Astrocyte (in vitro differentiated cells and primary cell): Measurements from ENCODE around the gene CRHR1. TPM values are rescaled to one million over a fixed set of nuclear protein-coding genes. Genes with fewer than 3 reads are reported as not detected.

Experiments used
- DNase-seq: peaks from one replicate; pipeline ENCODE4 v3.0.0-alpha.2; 2010; ENCODE audit warnings: low read depth
- FAIRE-seq: peaks from 2 replicates; lab custom pipeline; 2011; peaks lifted over from hg19 to GRCh38; lab: Jason Lieb, UNC
- H2AFZ ChIP-seq: 2 replicates; pipeline ENCODE4 v1.6.0; 2012; ENCODE audit warnings: low read depth, low read length, inconsistent platforms
- H3K27ac ChIP-seq: 2 replicates; pipeline ENCODE4 v1.5.1; 2011; ENCODE audit warnings: low read depth, low read length, inconsistent platforms
- H3K27me3 ChIP-seq: 2 replicates; pipeline ENCODE4 v1.6.0; 2011; ENCODE audit warnings: low read length, inconsistent platforms; ENCODE audit not compliant: insufficient read depth
- H3K36me3 ChIP-seq: 2 replicates; pipeline ENCODE4 v1.5.1; 2011; ENCODE audit warnings: low read length, inconsistent platforms; ENCODE audit not compliant: insufficient read depth
- H3K4me1 ChIP-seq: 2 replicates; pipeline ENCODE4 v1.5.1; 2011; ENCODE audit warnings: low read length, inconsistent platforms; ENCODE audit not compliant: insufficient read depth
- H3K4me2 ChIP-seq: 2 replicates; pipeline ENCODE4 v1.6.0; 2012; ENCODE audit warnings: low read length, inconsistent platforms
- H3K4me3 ChIP-seq: 2 replicates; pipeline ENCODE4 v1.5.1; 2011; ENCODE audit warnings: low read depth, mild to moderate bottlenecking, low read length, inconsistent platforms; ENCODE audit not compliant: insufficient read depth
- H3K79me2 ChIP-seq: 2 replicates; pipeline ENCODE4 v1.6.0; 2012; ENCODE audit warnings: mild to moderate bottlenecking, low read length, inconsistent platforms; ENCODE audit not compliant: insufficient read depth
- H3K9ac ChIP-seq: 2 replicates; pipeline ENCODE4 v1.6.0; 2012; ENCODE audit warnings: mild to moderate bottlenecking, low read length, inconsistent platforms
- H3K9me3 ChIP-seq: 2 replicates; pipeline ENCODE4 v1.5.1; 2012; ENCODE audit warnings: low read depth, mild to moderate bottlenecking, low read length, inconsistent platforms; ENCODE audit not compliant: insufficient read depth
- H4K20me1 ChIP-seq: 2 replicates; pipeline ENCODE4 v1.6.0; 2012; ENCODE audit warnings: low read length, inconsistent platforms; ENCODE audit not compliant: insufficient read depth
- H3K27ac Mint-ChIP-seq: one replicate; pipeline ENCODE4 v1.8.0; 2021; ENCODE audit warnings: mild to moderate bottlenecking, mixed read lengths; ENCODE audit not compliant: unreplicated experiment
- H3K27me3 Mint-ChIP-seq: one replicate; pipeline ENCODE4 v1.8.0; 2021; ENCODE audit warnings: low read depth, mixed read lengths; ENCODE audit not compliant: unreplicated experiment
- H3K36me3 Mint-ChIP-seq: one replicate; pipeline ENCODE4 v1.8.0; 2021; ENCODE audit warnings: low read depth, mixed read lengths; ENCODE audit not compliant: unreplicated experiment
- H3K4me1 Mint-ChIP-seq: one replicate; pipeline ENCODE4 v1.8.0; 2021; ENCODE audit warnings: low read depth, mixed read lengths; ENCODE audit not compliant: unreplicated experiment
- H3K4me3 Mint-ChIP-seq: one replicate; pipeline ENCODE4 v1.8.0; 2021; ENCODE audit warnings: mild to moderate bottlenecking, moderate library complexity, mixed read lengths; ENCODE audit not compliant: unreplicated experiment
- H3K9me3 Mint-ChIP-seq: one replicate; pipeline ENCODE4 v1.8.0; 2021; ENCODE audit warnings: mild to moderate bottlenecking, mixed read lengths; ENCODE audit not compliant: unreplicated experiment
- EZH2 ChIP-seq: IDR thresholded peaks from 2 replicates; pipeline ENCODE4 v1.6.1; 2012; ENCODE audit warnings: mild to moderate bottlenecking, low read length, inconsistent platforms; ENCODE audit not compliant: insufficient read depth
- total RNA-seq: library from RNA; stranded (reverse); gene quantifications from 2 replicates; pipeline ENCODE4 v1.2.1, GENCODE V29; 2021
- TF ChIP-seq, protein P1 (sequence below): IDR thresholded peaks from 2 replicates; pipeline ENCODE4 v1.5.1; 2011; ENCODE audit warnings: low read depth, mild to moderate bottlenecking, inconsistent platforms, low read length, moderate library complexity; ENCODE audit not compliant: insufficient read depth

The CRHR1 gene
- total RNA-seq, 1 donor from 2014 or later = 0.20 TPM

DNA sequence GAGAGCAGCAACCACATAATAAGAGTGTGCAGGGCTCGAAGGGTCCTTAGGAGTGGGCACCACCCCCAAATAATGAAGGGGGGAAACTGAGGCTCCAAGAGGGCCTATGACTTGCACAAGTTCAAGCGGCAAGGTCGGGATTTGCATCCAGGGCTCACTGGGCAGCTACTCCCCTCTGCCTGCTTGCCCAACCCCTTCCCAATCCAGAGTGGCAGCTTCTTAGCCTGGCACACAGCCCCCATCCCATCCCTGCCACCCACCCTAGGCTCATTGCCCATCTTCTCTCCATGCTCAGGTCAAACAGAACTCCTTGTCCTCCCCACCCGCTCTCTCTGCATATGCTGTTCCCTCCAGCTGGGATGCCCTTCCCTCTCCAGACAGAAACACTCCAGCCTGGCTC lies 63.0 kb downstream of the CRHR1 start:
- Mint-ChIP-seq H3K4me3 (no peak overlapping the region), H3K36me3 (peaks cover 1% of the 10 kb centered on the region), H3K27ac (no peak overlapping the region), H3K9me3 (no peaks in the 10 kb centered on the region), H3K27me3 (peaks cover 64% of the 10 kb centered on the region), H3K4me1 (no peaks in the 10 kb centered on the region)
- Histone ChIP-seq H3K9ac (no peak overlapping the region), H3K79me2 (no peaks in the 10 kb centered on the region), H3K27ac (no peak overlapping the region), H3K4me1 (no peaks in the 10 kb centered on the region), H3K4me3 (no peak overlapping the region), H3K27me3 (peaks cover 2% of the 10 kb centered on the region), H3K9me3 (no peaks in the 10 kb centered on the region), H2AFZ (no peak overlapping the region), H4K20me1 (no peaks in the 10 kb centered on the region), H3K36me3 (no peaks in the 10 kb centered on the region), H3K4me2 (no peak overlapping the region)
- no peak for TF ChIP-seq EZH2
- TF ChIP-seq, protein P1, sequence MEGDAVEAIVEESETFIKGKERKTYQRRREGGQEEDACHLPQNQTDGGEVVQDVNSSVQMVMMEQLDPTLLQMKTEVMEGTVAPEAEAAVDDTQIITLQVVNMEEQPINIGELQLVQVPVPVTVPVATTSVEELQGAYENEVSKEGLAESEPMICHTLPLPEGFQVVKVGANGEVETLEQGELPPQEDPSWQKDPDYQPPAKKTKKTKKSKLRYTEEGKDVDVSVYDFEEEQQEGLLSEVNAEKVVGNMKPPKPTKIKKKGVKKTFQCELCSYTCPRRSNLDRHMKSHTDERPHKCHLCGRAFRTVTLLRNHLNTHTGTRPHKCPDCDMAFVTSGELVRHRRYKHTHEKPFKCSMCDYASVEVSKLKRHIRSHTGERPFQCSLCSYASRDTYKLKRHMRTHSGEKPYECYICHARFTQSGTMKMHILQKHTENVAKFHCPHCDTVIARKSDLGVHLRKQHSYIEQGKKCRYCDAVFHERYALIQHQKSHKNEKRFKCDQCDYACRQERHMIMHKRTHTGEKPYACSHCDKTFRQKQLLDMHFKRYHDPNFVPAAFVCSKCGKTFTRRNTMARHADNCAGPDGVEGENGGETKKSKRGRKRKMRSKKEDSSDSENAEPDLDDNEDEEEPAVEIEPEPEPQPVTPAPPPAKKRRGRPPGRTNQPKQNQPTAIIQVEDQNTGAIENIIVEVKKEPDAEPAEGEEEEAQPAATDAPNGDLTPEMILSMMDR = no peak
- FAIRE-seq (no peak), DNase-seq (no peak)

DNA sequence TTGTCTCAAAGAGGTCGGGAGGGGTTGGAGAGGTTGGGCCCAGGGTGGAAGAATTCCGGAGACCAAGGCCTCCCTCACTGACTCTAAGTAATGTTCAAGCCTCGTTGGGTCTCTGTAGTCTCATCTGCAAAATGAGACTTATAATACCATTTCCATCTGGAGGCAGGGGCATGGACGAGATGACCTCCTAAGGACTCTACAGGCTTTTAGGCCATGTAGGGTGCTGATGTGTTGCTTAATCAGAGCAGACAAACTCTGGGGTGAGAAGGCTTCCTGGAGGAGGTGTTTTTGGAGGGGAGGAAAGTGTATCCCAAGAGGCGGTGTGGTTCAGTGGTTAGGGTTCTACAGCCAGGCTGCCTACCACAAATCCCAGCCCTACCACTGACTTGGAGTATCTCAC lies 63.6 kb downstream of the CRHR1 start:
- H3K9me3 Mint-ChIP-seq = no peaks in the 10 kb centered on the region
- TF ChIP-seq, protein P1 = no peak
- no peak for TF ChIP-seq EZH2
- Histone ChIP-seq H3K79me2 (no peaks in the 10 kb centered on the region), H3K36me3 (no peaks in the 10 kb centered on the region), H3K4me3 (no peak overlapping the region), H4K20me1 (no peaks in the 10 kb centered on the region), H3K9me3 (no peaks in the 10 kb centered on the region), H2AFZ (no peak overlapping the region), H3K4me1 (no peaks in the 10 kb centered on the region), H3K4me2 (no peak overlapping the region), H3K27me3 (peaks cover 6% of the 10 kb centered on the region), H3K27ac (no peak overlapping the region), H3K9ac (no peak overlapping the region)
- FAIRE-seq (no peak), DNase-seq (no peak)
- H3K4me3 Mint-ChIP-seq = no peak overlapping the region
- H3K4me1 Mint-ChIP-seq = no peaks in the 10 kb centered on the region
- peaks cover 1% of the 10 kb centered on the region for H3K36me3 Mint-ChIP-seq
- H3K27ac Mint-ChIP-seq = no peak overlapping the region
- H3K27me3 Mint-ChIP-seq = peaks cover 70% of the 10 kb centered on the region

DNA sequence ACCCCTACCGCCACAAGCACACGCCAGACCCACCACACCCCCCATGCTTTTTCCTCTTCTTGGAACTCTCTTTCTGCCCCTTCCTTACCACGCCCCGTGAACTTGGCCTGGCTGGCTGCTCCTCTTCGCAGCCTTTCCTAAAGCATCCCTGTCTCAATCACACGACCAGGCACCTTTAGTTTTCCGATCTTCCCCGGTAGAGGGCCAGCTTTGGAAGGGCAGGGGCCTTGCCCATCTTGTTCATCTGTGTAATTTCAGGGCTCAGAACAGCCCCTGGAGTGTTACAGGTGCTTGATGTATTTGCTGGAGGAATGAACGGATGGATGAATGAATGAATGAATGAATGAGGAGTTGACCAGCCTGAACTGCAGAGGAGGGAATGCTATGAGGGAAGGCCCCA lies 64.3 kb downstream of the CRHR1 start:
- Mint-ChIP-seq H3K4me3 (no peak overlapping the region), H3K4me1 (no peaks in the 10 kb centered on the region), H3K9me3 (no peaks in the 10 kb centered on the region), H3K27me3 (peaks cover 70% of the 10 kb centered on the region), H3K36me3 (peaks cover 1% of the 10 kb centered on the region), H3K27ac (no peak overlapping the region)
- Histone ChIP-seq H4K20me1 (no peaks in the 10 kb centered on the region), H3K4me2 (no peak overlapping the region), H3K36me3 (no peaks in the 10 kb centered on the region), H2AFZ (no peak overlapping the region), H3K4me3 (no peak overlapping the region), H3K27ac (no peak overlapping the region), H3K4me1 (no peaks in the 10 kb centered on the region), H3K79me2 (no peaks in the 10 kb centered on the region), H3K27me3 (peaks cover 6% of the 10 kb centered on the region), H3K9ac (no peak overlapping the region), H3K9me3 (no peaks in the 10 kb centered on the region)
- TF ChIP-seq EZH2 = no peak
- TF ChIP-seq, protein P1 = no peak
- no peak for DNase-seq
- no peak for FAIRE-seq
